Transverse colon (tissue), 4 donors: Measurements from ENCODE around the gene SYPL1. TPM values are rescaled to one million over a fixed set of nuclear protein-coding genes. Genes with fewer than 3 reads are reported as not detected.
A peak's percentile ranks its signal among the peaks of the same experiment; 100 is the strongest.

Source experiments
- DNase-seq: peaks from one replicate; pipeline ENCODE4 v3.0.0-alpha.2; 2019
- H3K27ac ChIP-seq, 4 donors: fragments of 200-600 bp; sonication (generic); 2 replicates each; pipeline ENCODE4 v1.5.1; 2016 to 2018; ENCODE audit warnings: inconsistent platforms in 4 of 4
- H3K27me3 ChIP-seq: fragments of 200-600 bp; sonication (generic); 2 replicates; pipeline ENCODE4 v1.5.1; 2017; ENCODE audit warnings: inconsistent platforms
- H3K36me3 ChIP-seq, 4 donors: fragments of 200-600 bp; sonication (generic); 2 replicates each; pipeline ENCODE4 v1.5.1; 2017 to 2019; ENCODE audit warnings: inconsistent platforms in 4 of 4
- H3K4me1 ChIP-seq, 4 donors: fragments of 200-600 bp; sonication (generic); 2 replicates each; pipeline ENCODE4 v1.5.1; 2017 to 2020; ENCODE audit warnings: inconsistent platforms in 4 of 4
- H3K4me3 ChIP-seq, 4 donors: fragments of 200-600 bp; sonication (generic); 1 replicate in 1 of 4; 2 replicates in 3 of 4; pipeline versions ENCODE4 v1.5.1 to v1.6.1; 2017 to 2019; ENCODE audit warnings: inconsistent platforms in 4 of 4
- H3K9me3 ChIP-seq, 2 donors: fragments of 200-600 bp; sonication (generic); 2 replicates each; pipeline ENCODE4 v1.5.1; 2017 to 2019; ENCODE audit warnings: inconsistent platforms in 2 of 2
- CTCF ChIP-seq, 5 experiments: fragments of 200-600 bp in 3 of 5; fragments of 450-650 bp in 2 of 5; sonication (generic) in 3 of 5; IDR thresholded peaks; 1 replicate in 2 of 5; 2 replicates in 3 of 5; pipeline ENCODE4 v1.5.1; 2016 to 2017; ENCODE audit warnings: antibody characterized with exemption in 5 of 5, inconsistent platforms in 3 of 5, mild to moderate bottlenecking in 2 of 5, moderate library complexity in 1 of 5
- EP300 ChIP-seq: sonication (generic); formaldehyde crosslinking; IDR thresholded peaks from one replicate; pipeline ENCODE4 v1.6.1; 2017; ENCODE audit warnings: antibody characterized with exemption, low read depth
- POLR2A ChIP-seq: fragments of 450-650 bp; IDR thresholded peaks from one replicate; pipeline ENCODE4 v1.6.1; 2016; ENCODE audit warnings: antibody characterized with exemption, mild to moderate bottlenecking, moderate library complexity
- POLR2AphosphoS5 ChIP-seq, 3 donors: sonication (generic); formaldehyde crosslinking; IDR thresholded peaks; one replicate each; pipeline ENCODE4 v1.6.1; 2016; ENCODE audit warnings: antibody characterized with exemption in 3 of 3
- WGBS, 2 donors: methylation state at CpG; one replicate each; pipeline ENCODE4 v1.1.5; 2018; ENCODE audit warnings: low coverage in 1 of 2; 5-methylcytosine and 5-hydroxymethylcytosine counted together
- in situ Hi-C, 4 donors: fragments of 200-750 bp; cut with MboI; loops; one replicate each; pipeline versions ENCODE4 v1.15.0 to v1.15.1; 2017; ENCODE audit warnings: low sequenced_read_pairs in 3 of 4, low pct_ligation_motif_present in 1 of 4, low pct_unique_long_range_greater_than_20kb in 1 of 4
- intact Hi-C: fragments of 100-400 bp; cut with DNase I; formaldehyde crosslinking; loops from one replicate; pipeline ENCODE4 v1.15.1; 2023; ENCODE audit warnings: low total_unique reads
- total RNA-seq, 4 donors: library from RNA; depleted of rRNA; stranded (reverse); fragments of >200 nt; gene quantifications; one replicate each; pipeline ENCODE4 v1.1.0, GENCODE V29; 2016

SYPL1 gene
- 10 to 100 TPM; 36.7 to 81.8 (median 59.5) TPM for total RNA-seq

- intact Hi-C loops, result loop anchor here (5.0 kb wide), 1 partner anchor 40 kb away; no protein-coding TSS in a partner anchor
- peak within 1 kb of the TSS; percentile 39 to 77 (median 70) for H3K4me3 ChIP-seq
These were observed at the start of gene SYPL1 for GRCh38 chr7:106112118-106112971. Gene SYPL1, minus strand, starts transcription at chr7:106112312. Its CDS starts 104 bp downstream, at chr7:106112208.

GRCh38 chr7:106155027-106155426, 42.9 kb upstream of the SYPL1 start:
- Histone ChIP-seq H3K27ac (no peak overlapping the region), H3K36me3 (no peaks in the 10 kb centered on the region), H3K27me3 (peaks cover 3% of the 10 kb centered on the region), H3K4me3 (no peak overlapping the region), H3K4me1 (peaks cover 0 to 21% (median 5%) of the 10 kb centered on the region in 4 donors), H3K9me3 (no peaks in the 10 kb centered on the region)
- in situ Hi-C loops (loop anchor here in 2 of 4 donors (25.0 kb wide), 2 partner anchors 393 to 493 kb away; no protein-coding TSS in a partner anchor), intact Hi-C loops (loop anchor here (10.0 kb wide), 1 partner anchor 360 kb away; no protein-coding TSS in a partner anchor)
- WGBS, 2 donors, result 23 to 55% methylated on average over 4 of the region's 4 CpGs
- TF ChIP-seq EP300 (no peak), POLR2AphosphoS5 (IDR thresholded peaks at IDR 0.05) (no peak), POLR2A (no peak), CTCF (IDR thresholded peaks at IDR 0.05) (no peak)
- no peak for DNase-seq

More at GRCh38 chr7:106112118-106112971, at the start of gene SYPL1:
- peaks cover 7 to 34% (median 24%) of the 10 kb centered on the region in 4 donors for H3K4me1 ChIP-seq
- WGBS, 2 donors, result 2 to 17% methylated on average over 1 to 59 of the region's 76 CpGs
- H3K9me3 ChIP-seq, result no peaks in the 10 kb centered on the region
- TF ChIP-seq POLR2A, result peak; percentile 69
- TF ChIP-seq POLR2AphosphoS5 (IDR thresholded peaks at IDR 0.05), result peak; percentile 76 to 88 (median 76)
- no peak for TF ChIP-seq EP300
- H3K27me3 ChIP-seq, result no peaks in the 10 kb centered on the region
- H3K27ac ChIP-seq, result peak within 1 kb of the TSS; percentile 98 to 99 (median 98)
- DNase-seq, result peak; percentile 96
- H3K36me3 ChIP-seq, result no peaks in the 10 kb centered on the region
- in situ Hi-C loops, result no loop called here

GRCh38 chr7:106153891-106154449, 41.9 kb upstream of the SYPL1 start:
- no peak overlapping the region for H3K27ac ChIP-seq
- H3K27me3 ChIP-seq, result peaks cover 3% of the 10 kb centered on the region
- H3K36me3 ChIP-seq, result no peaks in the 10 kb centered on the region
- intact Hi-C loops, result loop anchor here (2.0 to 10.0 kb wide), 2 partner anchors 95 to 359 kb away; no protein-coding TSS in a partner anchor
- peak; percentile 90 to 97 (median 94) for TF ChIP-seq CTCF (IDR thresholded peaks at IDR 0.05)
- no peak for TF ChIP-seq POLR2AphosphoS5 (IDR thresholded peaks at IDR 0.05)
- in situ Hi-C loops, result loop anchor here (5.0 to 25.0 kb wide), 4 partner anchors 97 to 492 kb away; no protein-coding TSS in a partner anchor
- no peaks in the 10 kb centered on the region for H3K9me3 ChIP-seq
- WGBS, 2 donors, result 20 to 51% methylated on average over 1 to 15 of the region's 15 CpGs
- H3K4me1 ChIP-seq, result peaks cover 0 to 21% (median 5%) of the 10 kb centered on the region in 4 donors
- H3K4me3 ChIP-seq, result no peak overlapping the region
- peak; percentile 84 for DNase-seq

- Histone ChIP-seq H3K27me3 (peaks cover 3% of the 10 kb centered on the region), H3K4me3 (no peak overlapping the region), H3K9me3 (no peaks in the 10 kb centered on the region), H3K4me1 (peaks cover 0 to 21% (median 5%) of the 10 kb centered on the region in 4 donors), H3K27ac (no peak overlapping the region), H3K36me3 (no peaks in the 10 kb centered on the region)
- TF ChIP-seq EP300 (no peak), CTCF (IDR thresholded peaks at IDR 0.05) (no peak), POLR2AphosphoS5 (IDR thresholded peaks at IDR 0.05) (no peak)
- WGBS, 2 donors, result 67% methylated on average over 6 of the region's 6 CpGs; no CpG with 5 or more reads in 1 of the 2 donors
- no peak for DNase-seq
- in situ Hi-C loops, result loop anchor here (5.0 to 25.0 kb wide), 4 partner anchors 95 to 490 kb away; no protein-coding TSS in a partner anchor
- intact Hi-C loops, result loop anchor here (2.0 to 10.0 kb wide), 2 partner anchors 93 to 357 kb away; no protein-coding TSS in a partner anchor
These were observed 40.2 kb upstream of the SYPL1 start for GRCh38 chr7:106152313-106152665.
